GM18520 (cell line): ENCODE data around the gene AGBL1.

Source experiments
- ATAC-seq: cut with Tn5 transposase; IDR thresholded peaks from one replicate; pipeline ENCODE4 v1.9.1; 2021; ENCODE audit not compliant: unreplicated experiment

AGBL1 gene

GRCh38 chr15:86162641-86163040, 83.0 kb downstream of the AGBL1 start:
- no peak for ATAC-seq

- ATAC-seq, result no peak
Observed at GRCh38 chr15:86163816-86164215, 84.1 kb downstream of the AGBL1 start.

- no peak for ATAC-seq
Observed at GRCh38 chr15:86164232-86164898, 84.7 kb downstream of the AGBL1 start.

DNA sequence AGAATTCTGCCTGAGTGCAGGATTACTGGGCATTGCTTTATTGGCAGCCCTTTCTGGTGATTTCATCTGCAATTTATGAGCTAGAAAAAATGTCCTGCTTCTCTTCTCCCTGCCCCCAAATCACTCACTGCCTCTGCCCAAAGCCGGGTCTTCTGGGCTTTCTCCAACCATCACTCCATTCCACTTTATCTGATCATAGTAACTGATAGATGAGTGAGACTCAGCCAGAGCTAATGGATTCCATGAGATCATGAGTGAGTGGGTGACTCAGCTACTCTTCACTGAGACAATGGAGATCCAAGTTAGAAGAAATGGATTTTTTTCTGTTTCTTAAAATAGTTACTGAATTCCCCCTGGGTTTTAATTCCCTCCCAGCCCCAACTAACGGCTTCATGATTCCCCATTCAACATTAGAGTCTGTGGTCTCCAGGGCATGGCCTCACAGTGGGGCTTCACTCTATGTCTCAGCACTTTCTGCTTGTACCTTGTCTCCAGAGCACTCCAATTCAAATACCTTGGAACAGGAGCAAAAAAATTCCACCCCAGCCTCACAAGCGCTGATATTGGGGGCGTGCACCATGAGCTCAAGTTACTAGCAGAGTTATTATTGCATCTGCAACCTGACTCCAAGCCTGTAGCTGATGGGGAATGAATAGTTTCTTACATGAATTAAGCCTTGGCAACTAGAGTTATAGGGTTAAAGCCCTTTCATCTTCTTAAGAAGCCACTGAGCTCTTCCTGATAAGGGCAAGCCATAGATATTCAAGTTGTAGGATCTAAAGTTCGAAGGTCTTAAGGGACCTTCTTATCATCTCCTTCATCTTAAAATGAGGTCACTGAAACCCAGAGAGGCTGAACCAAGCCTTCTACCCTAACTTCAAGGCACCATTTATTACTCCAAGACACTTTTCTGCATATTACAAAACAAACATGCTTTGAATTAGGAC, 85.9 kb downstream of the AGBL1 start:
- no peak for ATAC-seq

GRCh38 chr15:86167841-86168240, 88.2 kb downstream of the AGBL1 start:
- no peak for ATAC-seq

- ATAC-seq, result no peak
Observed at GRCh38 chr15:86178845-86179244, 99.2 kb downstream of the AGBL1 start.

GRCh38 chr15:86183596-86184491, 104.2 kb downstream of the AGBL1 start:
- no peak for ATAC-seq

GRCh38 chr15:86193716-86194380, 114.2 kb downstream of the AGBL1 start:
- no peak for ATAC-seq

DNA sequence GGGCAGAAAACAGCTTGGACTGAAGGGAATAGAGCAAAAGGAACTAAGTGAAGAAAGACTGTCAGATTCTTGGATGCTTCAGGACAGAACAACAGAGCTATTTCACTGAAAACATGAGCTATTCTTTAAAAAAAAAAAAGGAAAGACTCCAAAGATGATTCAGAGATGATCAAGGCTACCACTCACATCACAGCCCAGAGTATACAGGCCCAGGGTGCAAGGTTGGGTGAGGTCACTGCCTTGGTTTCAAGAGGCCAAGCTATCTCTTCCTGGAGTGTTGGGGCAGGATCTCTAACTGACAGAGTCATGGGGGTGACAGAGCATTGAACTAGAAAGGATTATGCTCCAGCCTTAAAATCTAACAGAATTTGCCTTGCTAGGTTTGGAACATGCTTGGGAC, 118.1 kb downstream of the AGBL1 start:
- ATAC-seq, result no peak

DNA sequence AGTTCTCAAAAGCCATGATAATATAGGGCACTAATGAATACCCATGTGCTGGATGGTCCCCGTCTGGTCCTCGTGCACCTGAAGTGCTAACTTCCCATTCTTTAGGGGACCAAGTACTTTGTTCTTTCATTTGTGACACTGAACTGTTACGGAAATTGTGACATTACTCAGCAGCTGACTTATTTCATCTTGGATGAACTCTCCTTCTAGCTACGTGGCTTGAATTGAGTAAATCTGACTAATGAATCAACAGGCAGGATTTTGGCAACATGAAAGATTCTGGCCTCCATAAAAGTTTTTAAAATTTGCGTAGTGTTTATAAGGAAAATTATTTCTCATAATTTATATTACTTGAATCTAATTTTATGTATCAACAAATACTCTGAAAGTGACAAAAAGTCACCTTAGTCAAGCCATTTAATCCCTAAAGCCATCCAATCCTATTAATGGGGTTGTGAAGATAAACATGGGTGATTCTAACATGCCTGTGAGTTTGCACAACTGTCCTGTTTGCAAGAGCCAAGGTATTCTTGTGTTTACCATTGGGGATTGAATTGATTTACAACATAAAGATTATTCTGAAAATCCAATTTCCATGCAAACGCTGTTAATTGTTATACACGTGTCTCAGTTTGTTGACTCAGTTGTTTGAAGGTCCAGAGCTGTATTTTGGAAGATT, 119.9 kb downstream of the AGBL1 start:
- ATAC-seq, result no peak

DNA sequence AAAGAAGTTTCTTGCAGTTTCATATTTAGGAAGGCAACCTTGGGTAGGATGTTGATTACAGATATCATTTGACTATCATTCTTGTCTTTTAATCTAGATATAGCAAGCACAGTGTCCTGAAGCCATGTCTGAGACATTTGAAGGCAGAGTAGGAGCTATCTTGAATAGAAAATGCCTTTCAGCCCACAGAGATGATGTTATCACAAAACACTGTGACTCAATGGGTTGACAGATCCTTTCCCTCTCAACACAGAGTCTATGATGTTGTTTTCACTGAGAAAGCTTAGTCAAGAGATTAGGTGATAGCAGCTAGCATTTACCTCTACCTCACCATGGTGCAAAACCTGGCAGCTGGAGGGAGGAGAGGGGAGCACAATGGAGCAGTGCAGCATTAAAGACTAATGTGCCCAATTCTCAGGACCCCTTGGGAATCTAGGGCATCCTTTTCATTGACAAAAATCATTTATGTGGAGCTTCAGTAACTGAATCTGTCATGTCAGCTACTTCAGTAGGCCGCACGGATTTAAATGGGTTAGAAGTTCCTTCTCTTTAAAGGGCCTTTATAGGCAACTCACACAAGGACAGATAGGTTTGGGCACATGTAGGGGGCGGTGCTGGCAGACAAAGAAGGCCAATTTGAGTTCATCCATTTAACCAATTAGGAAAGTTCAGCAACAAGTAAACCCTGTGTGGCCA, 121.8 kb downstream of the AGBL1 start:
- ATAC-seq, result no peak

- ATAC-seq, result no peak
Observed at GRCh38 chr15:86203462-86203861, 123.8 kb downstream of the AGBL1 start.

GRCh38 chr15:86205096-86205495, 125.4 kb downstream of the AGBL1 start:
- ATAC-seq, result no peak

DNA sequence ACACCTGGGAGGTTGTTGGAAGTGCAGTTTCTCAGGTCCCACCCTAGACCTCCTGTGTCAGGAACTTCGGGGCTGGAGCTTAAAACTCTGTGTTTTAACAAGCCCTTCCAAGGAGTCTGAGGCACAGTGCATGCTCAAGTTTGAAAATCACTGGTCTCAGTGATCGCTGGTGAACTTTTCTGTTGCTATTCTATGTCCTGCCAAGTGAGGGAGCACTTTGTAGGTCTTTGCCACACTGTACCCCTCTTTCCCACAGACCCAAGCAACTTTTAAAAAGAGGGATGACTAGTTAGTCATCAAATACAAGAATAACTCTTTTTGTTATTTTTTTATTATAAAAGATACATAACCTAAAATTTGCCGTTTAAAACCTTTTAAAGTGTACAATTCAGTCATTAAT, 133.7 kb downstream of the AGBL1 start:
- no peak for ATAC-seq

DNA sequence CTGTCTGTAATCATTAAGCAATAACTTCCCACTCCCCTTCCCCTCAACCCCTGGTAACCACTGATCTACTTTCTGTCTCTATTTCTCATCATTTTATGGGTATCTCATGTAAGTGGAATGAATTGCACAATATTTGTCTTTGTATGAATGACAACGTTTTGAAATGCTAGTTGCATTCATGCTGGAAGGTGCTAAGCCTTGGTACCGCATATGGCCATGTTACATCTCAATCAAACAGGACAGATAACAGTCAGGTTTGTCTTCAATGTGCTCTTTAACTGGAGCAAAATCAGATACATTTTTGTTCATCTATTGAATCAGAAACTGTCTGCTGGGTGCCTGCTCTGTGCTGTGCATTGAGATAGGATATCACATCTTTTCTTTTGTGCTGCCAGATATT, 134.2 kb downstream of the AGBL1 start:
- no peak for ATAC-seq

- no peak for ATAC-seq
Observed at GRCh38 chr15:86221119-86221518, 141.4 kb downstream of the AGBL1 start.

GRCh38 chr15:86229306-86229705, 149.6 kb downstream of the AGBL1 start:
- ATAC-seq, result no peak

DNA sequence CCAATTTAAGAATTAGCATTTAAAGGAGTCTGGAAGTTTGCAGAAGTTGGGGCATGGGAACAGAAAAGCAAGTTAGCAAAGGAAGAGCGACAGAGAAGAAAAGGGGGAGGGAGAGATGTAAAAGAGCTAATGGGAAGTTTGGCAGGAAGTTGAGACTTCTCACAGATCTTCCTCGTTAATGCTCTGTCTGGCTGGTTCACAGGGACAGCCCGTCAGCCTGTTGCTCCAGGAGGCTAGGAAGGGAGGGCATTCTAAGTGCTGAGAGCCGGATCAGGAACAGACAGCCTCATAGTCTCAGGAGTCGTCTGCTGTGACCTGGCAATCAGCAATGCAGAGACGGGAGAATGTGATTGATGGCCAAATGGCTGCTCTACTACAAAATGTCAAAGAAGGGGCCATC, 150.3 kb downstream of the AGBL1 start:
- no peak for ATAC-seq

GRCh38 chr15:86231864-86232721, 152.4 kb downstream of the AGBL1 start:
- ATAC-seq, result no peak
